ENCODE data around the gene KRT82.

DNA sequence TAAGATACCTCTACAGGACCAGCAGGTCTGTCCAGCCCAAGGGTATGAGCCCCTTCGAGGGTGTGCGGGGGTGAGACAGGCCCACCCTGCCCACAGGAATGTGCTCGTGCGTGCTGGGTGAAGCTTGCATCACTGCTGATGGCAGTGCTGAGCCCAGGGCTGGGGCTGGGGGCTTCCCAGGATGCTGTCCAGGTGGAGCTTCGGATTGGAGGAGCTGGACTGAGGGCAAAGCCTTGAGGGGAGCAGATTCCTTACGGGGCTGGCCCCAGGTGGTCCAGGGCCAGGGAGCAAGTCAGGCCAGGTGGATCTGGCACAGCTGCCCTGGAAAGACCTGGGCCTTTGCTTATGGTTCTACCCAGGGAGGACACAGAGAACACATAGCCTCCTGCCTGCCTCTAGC, 36.3 kb downstream of the KRT82 start:
- TF ChIP-seq POLR2AphosphoS5 (IDR thresholded peaks at IDR 0.05) (no peak), CTCF (IDR thresholded peaks at IDR 0.05) (no peak), POLR2A (IDR thresholded peaks at IDR 0.05) (no peak)

Measured in stomach (tissue), 4 donors.